Activated CD8-positive, alpha-beta memory T cell treated with anti-CD3 and anti-CD28 coated beads for 4 hours (primary cell): ENCODE data around the gene EFCAB8.

Experiments used
- DNase-seq, 2 donors: peaks; one replicate each; pipeline ENCODE4 v3.0.0-alpha.2; 2020; ENCODE audit warnings: low read depth in 2 of 2

Gene EFCAB8

DNA sequence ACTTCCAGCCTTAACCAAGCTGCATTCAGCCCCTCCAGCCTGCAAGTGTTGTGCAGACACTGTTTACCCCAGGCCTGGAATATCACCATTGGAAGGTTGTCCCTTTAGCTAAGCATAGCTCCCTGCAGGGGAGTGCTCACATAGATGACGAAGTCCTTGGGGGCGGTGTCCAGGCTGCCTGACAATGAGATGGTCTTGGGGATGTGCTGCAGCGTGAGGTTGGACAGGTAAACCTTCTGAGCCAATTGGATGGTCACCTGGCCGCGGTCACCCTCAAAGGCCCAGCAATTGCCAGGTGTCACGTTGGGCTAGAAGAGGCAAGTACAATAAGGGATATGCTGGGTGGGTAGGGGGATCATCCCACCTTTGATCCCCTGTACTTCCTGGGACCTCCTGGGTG is 126.9 kb downstream of the EFCAB8 start:
- DNase-seq = no peak

DNA sequence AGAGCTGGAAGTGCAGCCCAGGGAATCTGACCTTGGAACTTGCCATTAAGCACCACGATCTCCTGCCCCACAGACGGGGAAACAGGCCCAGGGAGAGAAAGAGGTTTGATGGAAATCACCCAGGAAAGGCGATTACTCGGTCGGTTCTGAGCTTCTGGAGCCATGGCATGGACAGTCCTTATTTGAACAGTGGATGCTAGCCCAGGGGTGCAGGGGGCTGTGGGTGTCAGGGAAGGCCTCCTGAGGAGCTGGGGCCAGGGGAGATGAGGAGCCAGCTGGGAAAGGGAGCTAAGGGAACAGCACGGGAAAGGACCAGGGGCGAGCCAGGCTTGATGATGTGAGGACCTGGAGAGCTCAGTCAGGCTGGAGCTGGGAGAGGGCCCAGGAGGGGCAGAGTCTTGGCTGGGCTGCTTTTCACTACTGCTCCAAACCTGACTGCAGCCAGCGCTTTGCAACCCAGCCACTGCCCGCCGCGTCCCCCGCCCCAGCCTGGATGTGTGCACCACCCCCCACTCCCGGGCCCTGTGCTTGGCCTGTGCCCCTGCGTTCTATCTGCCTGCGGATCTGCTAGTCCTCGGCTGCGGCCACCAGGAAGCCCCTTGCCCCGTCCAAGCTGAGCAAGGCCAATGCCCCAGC is 127.7 kb downstream of the EFCAB8 start:
- DNase-seq = no peak

DNA sequence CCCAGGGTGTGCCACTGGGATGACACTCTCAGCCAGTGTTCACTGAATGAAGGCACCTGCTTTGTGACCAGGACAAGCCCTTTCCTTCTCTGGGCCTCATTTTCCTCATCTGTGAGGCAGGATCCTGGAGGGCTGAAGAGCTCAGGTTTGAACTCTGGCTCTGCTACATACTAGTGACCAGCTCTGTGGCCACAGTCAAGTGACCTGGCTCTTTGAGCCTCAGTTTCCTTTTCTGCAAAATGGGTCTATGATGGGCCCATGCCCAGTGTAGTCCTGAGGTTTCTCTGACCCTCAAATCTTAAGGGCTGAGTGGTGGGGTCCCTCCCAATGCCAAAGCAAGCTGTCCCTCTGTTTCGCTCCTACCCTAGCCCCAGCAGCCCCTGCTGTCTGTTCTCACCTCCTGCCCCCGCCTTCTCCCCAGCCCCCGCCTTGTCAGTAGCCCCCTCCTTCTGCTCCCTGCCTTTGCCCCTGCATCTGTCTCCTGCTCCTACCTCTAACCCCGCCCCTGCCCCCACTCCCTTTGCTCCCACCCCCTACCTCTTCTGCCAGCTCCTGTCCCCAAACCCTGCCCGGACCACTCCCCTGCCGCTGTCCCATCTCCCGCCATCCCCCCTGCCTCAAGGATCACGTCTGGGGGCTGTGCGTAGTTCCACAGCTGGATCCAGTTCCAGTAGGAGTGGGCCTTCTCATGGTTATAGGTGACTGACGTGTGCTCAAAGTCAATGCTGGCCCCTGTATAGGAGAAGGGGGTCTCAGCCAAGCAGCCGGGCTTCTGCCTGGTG is 128.5 kb downstream of the EFCAB8 start:
- DNase-seq = no peak

DNA sequence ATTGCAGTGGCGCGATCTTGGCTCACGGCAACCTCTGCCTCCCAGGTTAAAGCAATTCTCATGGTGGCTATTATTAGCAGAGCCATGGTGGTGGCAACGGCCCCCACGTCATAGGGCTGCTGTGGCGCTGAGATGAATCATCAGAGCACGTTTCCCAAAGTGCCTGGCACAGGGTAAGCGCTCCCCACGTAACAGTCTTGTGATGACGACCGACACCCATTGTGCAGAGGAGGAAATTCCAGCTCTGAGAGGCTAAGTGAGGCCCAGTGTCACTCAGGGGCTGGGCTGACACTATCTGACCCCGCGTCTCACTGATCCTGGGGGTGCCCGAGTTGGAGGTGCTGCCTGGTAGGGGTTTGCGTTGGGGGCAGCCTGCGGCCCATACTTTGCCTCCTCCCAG is 129.3 kb downstream of the EFCAB8 start:
- no peak for DNase-seq

DNA sequence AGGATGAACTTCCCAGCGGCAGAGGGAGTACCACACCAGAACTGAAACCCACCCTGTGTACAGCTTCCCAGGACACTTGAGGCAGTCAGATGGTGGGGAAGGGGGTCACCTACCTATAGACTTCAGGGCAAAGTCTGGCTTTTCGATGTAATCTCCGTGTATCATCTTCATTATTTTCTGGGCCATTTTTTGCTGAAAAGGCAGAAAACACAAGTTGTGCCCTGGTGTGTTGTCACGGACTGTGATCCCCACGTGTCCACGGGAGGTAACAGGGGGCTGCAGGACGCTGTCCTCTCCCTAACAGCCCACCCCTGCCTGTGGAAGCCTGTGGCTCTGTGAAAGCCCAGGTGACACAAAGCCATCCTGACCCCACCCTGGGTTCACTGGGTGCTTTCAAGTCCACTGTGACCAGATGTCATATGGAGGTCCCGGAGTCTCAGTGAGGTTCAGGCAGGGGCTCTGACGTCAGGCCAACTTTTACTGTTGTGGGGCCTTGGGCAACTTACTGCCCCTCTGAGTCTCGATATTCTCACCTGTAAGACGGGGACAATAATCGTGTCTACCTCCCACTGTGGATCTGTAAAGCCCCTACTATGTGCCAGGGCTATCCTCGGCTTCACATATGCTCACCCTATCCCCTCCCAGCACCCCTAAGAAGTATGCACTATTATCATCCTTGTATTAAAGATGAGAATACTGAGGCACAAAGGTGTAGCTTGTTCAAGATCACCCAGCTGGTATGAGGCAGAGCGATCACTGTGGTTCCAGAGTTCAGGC is 131.0 kb downstream of the EFCAB8 start:
- no peak for DNase-seq

DNA sequence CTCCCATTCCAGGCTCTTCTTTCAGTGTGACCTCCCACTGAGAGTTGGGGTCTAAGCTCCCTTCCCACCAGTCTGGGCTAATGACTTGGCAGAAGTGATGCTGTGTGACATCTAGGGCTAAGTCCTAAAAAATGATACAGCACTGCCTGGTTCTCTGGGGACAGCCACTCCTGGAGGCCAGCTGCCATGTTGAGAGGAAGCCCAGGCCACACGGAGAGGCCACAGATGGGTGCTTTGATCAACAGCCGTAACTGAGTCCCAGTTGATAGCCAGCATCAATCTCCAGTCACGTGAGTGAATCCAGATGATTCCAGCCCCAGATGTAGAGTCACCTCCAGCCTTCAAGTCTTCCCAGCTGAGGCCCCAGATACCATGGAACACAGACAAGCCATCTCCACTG is 131.7 kb downstream of the EFCAB8 start:
- no peak for DNase-seq

DNA sequence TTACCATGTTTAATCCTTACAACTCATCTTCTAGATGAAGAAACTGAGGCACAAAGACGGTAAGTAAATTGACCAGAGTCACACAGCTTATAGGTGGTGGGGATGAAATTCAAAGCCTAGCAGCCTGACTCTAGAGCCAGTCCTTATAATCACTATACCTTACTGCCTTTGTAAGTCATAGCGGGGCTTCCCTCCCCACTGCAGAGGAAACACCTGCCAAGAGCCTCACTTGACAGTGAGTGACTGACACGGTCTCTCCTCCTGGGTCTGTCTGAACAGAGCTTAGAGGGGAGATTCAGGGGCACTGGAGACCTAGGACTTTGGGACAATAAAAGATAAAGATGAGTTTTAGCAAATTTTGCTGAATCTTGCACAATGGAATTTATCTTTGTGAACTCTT is 132.7 kb downstream of the EFCAB8 start:
- DNase-seq = no peak

DNA sequence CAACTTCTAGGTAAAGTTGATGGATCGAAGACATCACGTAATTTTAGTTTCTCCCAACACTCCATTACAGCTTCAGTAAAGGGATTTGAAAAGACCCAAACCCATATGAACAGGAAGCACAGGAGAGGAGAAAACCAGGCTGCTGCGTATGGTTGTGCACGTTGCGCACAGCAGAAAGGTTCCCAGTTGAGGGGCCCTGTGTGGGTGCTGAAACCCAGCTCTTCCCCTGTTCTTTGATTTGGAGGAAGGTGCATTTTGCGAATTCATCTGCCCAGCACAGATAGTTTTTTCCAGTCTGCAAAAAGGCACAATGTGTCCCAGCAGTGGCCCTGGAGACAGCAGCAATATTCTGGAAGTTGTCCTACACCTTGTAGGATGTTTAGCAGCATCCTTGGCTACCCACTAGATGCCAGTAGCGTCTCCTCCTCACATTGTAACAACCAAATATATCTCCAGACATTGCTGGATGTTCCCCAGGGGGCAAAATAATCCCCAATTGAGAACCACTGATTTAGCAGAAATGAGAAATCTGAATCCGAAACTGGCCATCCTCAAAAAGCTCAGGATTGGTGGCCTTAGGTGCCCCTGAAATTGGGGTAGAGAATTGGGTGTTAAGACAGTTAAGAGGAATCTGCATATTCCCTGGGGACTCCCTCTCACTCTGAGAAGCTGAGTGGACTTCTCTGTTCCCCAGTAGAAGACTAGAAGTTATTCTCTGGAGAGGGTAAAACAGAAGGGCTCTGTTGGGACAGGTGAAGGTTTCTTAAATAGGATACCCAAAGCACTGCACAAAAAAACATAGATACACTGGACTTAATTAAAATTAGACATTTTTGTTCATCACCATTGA is 133.3 kb downstream of the EFCAB8 start:
- no peak for DNase-seq

DNA sequence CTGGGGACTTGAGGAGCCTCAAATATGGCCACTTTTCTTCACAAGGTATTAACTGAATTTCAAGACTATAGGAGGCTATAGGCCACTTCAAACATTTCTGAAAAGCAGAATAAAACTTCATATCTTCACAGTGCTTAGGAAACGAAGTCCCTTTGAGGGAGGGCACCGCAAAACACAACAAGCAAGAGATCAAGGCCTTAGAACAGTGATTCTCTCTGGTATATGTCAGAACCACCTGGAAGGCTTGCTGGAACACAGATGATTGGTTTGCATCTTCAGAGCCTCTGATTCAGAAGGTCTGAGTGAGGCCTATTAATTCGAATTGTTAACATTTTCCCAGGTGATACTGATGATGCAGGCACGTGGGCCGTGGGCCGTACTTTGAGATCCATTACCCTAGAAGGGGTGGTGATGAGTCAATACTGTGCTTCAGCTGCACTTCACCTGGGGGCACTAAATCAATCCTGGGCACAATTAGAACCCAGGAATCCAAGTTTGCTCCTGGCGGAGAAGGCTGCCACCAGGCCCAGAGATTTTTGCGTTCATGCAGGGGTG is 134.8 kb downstream of the EFCAB8 start:
- DNase-seq = no peak

DNA sequence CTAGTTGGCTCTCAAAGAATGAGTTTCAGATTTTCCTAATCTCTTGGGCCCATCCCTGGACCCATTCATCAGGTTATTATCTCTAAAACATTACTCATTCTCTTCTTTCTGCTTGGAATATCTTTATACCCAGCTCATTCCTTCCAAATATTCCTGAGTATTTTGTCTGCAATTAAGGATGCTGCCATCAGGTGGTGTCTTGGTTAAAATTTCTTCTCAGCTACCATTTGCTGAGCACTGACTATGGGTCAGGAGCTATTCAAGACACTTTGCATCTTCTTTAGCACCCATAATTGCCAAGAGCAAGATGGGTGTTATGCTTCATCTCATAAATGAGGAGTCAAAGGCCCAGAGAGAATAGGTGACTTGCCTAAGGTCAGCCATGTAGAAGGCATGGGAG is 137.1 kb downstream of the EFCAB8 start:
- no peak for DNase-seq

DNA sequence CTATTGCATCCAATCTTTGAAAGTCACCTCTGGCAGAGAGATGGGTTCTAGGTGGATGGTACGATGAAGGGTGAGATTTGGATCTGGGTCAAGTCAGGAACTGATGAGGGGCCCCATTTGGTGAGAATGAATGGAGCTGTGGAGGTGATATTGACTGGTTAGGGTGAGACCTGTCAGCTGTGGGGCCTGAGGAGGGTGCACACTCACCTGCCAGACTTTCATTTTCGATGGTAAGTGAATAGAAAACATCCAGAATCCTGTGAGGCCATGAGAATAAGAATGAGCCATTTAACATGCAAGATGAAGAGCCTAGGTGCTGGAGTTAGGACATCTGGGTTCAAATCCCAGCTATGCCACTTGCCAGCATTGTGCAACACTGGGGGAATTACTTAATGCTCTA is 138.7 kb downstream of the EFCAB8 start:
- DNase-seq = no peak

DNA sequence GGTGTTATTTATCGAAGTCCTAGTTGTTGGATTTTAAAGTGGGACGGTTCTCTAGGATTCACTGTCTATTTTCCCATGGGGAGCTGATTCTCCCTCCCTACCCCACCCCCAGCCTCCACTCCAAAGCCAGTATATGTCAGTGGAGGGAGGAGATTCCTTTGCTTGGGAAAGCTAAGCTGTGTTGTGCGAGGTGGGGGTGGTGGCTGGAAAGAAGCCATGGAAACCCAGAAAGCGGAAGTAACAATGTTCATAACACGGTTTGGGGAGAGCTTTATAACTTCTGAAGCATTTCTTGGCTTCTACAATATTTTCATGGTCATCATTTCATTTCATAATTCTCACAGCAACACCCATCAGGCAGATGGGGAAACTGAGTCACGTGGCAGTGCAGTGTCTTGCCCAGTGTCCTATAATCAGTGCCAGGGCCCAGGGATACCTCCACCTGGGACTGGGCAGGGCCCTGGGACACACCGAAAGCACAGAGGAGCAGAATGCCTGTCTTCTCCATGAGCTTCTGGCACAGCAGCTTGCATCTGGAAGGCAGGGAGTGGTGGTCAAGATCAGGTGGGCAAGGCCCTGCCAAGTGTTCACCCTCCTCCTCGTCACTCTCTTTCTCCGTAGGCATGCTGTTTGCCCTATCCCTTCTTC is 141.0 kb downstream of the EFCAB8 start:
- DNase-seq = no peak

DNA sequence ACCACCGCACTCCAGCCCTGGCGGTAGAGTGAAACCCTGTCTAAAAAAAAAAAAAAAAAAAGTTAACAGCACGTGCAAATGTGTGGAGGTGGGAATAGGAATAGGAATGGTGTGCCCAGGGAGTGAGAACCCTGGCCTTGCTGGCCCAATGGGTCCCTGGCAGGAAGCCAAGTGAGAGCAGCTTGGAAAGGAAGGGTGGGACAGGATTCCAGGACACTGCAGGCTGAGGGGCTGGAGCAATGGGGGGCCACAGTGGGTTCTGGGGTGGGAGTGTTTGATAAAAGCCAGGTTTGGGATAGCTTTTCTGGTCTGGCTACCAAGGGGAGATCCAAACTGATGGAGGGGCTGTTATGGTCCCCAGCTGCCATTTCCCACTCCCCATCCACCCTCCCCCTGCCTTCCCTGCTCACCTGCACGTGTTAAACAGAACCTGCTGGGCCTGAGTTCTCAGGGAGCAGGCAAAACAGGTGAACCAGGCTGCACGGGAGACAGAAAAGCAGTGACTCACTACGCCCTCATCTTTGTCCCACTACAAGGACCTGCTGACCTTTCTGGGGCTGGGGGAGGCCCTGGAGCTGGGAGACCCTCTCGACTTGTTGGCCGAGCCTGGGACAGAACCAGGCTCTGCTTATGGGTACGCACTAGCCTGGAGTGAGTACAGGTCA is 142.2 kb downstream of the EFCAB8 start:
- DNase-seq = no peak

DNA sequence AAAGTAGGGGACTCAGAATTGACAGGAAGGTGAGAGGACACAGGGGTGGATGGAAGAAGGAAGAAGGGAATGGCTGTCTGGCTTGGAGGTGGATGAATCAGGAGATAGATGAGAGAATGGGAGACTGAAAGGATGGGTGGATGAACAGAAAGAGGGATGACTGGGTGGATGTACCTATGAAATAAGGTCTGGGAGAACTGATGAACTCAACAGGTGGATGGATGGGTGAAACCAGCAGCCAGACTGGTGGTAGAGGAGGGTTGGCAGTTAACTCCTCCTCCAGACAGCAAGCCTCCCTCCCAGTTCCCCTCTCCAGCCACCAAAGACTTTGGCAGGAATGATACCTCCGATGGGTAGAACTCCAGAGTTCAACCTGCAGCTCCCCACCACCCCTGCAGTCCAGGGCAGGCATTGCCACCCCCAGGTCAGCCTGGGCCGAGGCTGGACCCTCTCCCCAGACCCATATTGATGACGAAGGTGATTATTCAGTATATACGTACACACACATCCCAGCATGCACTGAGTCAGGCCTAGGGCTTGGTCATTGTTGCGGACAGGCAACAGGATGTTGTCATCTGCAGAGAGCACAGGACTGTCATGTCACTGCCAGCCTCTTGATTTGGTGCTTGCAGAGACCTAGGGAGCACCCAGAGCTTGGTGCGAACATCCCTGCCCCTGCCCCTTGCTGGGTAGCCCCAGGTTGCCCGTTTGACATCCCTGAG is 143.5 kb downstream of the EFCAB8 start:
- DNase-seq = no peak

DNA sequence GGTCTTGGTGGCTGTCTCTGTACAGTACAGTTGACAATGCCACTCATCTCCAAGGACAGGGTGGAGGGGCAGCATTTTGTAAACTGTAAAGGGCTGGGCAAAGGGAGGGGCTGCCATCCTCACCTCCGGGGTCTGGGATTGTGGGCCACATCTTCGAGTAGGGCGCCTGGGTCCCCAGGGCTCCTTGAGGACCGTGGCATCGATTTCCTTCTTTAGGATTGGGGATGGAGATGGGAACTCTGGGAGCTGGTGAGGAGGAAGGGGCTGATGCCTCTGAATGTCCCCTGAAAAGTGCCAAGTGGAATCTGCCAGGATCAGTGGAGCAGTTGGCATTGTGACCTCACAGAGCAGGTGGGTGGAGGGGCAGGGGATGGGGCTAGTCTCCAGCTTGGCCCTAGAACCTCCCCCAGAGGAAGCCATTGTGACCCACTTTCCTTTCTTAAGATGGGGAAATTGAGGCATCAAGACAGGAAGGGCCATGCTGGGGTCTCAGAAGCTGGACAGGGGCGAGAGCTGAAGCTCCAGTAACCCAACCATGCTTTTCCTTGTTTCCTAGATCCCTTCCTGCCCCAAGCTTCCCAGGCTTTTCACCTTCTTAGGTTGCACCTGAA is 145.5 kb downstream of the EFCAB8 start, which contains the start of gene SUN5:
Gene SUN5, minus strand, starts transcription at position 293 of the 611 bp plus-strand sequence. Its CDS starts 93 bp downstream, at position 200.
- DNase-seq = no peak

DNA sequence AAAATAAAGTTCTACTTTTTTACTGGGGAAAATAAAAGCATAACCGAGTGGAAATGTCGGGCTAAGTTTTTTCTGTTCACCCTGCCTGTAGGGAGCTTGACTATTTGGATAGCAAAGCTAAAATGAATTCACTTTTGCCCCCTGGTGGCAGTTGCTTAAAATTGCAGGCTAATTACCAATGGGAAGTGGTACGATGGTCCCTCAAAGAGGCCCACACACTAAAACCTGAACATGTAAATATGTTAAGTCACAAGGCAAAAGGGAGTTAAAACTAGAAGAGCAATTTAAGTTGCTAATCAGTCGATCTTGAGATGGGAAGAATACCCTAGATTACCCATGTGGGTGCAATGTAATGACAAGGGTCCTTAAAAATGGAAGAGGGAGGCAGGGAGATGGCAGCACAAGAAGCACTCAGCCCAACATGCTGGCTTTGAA is 146.4 kb downstream of the EFCAB8 start:
- no peak for DNase-seq

DNA sequence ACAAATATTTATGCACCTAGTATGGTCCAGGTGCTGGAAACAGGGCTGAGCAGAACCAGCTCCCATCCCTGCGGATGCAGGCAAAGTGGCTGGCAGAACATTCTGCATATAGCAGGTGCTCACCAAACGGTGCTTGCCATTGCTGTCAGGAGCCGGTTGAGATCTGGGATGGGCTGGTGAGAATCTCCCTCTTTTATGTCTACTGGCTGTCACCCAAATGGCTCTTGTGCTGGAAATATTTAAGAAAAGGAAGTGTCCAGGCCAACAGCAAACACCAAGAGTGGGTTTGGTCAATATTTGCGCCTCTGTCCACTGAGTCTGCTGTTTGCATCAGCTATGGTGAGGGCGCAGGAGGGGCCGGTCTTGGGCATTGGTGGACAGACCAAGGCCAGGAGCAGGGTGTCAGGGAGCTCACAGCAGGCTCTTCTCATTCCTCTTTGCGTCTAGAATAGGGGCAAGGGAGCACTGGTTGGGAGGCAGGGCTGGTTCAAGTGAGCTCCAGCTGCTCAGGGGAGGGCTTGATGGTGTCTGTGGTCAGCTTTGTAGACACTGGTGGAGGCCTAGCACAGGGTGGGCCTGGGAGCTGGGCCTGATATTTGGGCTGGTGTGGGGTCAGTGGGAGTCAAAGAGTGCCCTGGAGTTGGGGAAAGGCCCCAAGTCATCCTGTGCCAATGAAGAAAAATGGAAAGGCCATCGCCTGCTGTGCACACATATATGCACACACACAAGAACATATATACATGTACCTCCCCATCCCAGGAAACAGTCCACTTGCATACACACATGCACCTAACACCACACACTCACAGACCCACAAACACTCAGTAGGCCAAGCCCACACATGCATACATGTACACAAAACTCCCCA is 147.4 kb downstream of the EFCAB8 start:
- DNase-seq = no peak

DNA sequence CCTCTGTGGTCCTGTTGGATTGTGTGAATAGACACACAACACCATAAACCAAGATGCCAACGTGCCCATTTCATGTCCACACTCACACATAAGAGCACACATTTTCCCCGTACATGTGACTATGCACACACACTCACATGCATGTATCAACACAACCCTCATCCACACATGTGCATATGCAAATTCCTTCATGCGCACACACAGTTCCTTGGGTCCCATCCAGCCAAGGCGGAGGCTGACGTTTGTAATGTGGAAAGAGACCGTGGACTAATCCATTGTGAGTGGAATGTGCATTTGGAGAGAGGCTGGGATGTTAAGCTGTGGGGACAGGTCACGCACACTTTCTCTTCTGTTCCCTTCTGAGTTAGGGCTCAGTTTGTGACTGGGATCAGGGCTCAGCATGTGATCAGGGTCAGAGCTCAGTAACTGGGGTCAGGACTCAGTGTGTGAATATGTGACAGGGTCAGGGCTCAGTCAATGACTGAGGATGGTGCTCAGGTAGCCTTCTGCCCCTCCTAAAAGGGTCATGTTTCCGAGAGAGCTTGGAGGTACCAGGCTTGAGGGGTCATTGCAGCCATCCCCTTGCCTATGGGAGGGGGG is 148.2 kb downstream of the EFCAB8 start:
- no peak for DNase-seq
